ENCODE results near the gene PDE5A. TPM values are rescaled to one million over a fixed set of nuclear protein-coding genes. Genes with fewer than 3 reads are reported as not detected.

Gene PDE5A
- polyA plus RNA-seq, 2 donors, result 1.8 to 4.3 TPM

GRCh38 chr4:119570401-119570800 is 58.2 kb downstream of the PDE5A start:
- Histone ChIP-seq H3K4me1 (ENCODE audit: control insufficient read depth in 2 of 2, insufficient read depth in 2 of 2, low read length in 1 of 2) (no peaks in the 10 kb centered on the region), H3K4me3 (ENCODE audit: low read depth in 1 of 2, low read length in 2 of 2) (no peak overlapping the region), H3K27ac (ENCODE audit: low read depth in 2 of 2, low read length in 1 of 2) (no peak overlapping the region), H3K9me3 (ENCODE audit: control insufficient read depth in 2 of 2, insufficient read depth in 1 of 2, low read depth in 1 of 2, low read length in 1 of 2) (no peaks in the 10 kb centered on the region), H3K27me3 (ENCODE audit: control insufficient read depth in 1 of 2, insufficient read depth in 2 of 2, low read length in 2 of 2) (no peaks in the 10 kb centered on the region), H3K36me3 (ENCODE audit: control insufficient read depth in 2 of 2, insufficient read depth in 2 of 2, low read length in 1 of 2) (no peaks in the 10 kb centered on the region)
- 63% methylated on average over 5 of the region's 5 CpGs for WGBS, 2 donors

- H3K27me3 ChIP-seq (ENCODE audit: control insufficient read depth in 1 of 2, insufficient read depth in 2 of 2, low read length in 2 of 2), result no peaks in the 10 kb centered on the region
- H3K36me3 ChIP-seq (ENCODE audit: control insufficient read depth in 2 of 2, insufficient read depth in 2 of 2, low read length in 1 of 2), result no peaks in the 10 kb centered on the region
- H3K9me3 ChIP-seq (ENCODE audit: control insufficient read depth in 2 of 2, insufficient read depth in 1 of 2, low read depth in 1 of 2, low read length in 1 of 2), result no peaks in the 10 kb centered on the region
- H3K27ac ChIP-seq (ENCODE audit: low read depth in 2 of 2, low read length in 1 of 2), result no peak overlapping the region
- H3K4me3 ChIP-seq (ENCODE audit: low read depth in 1 of 2, low read length in 2 of 2), result no peak overlapping the region
- no peaks in the 10 kb centered on the region for H3K4me1 ChIP-seq (ENCODE audit: control insufficient read depth in 2 of 2, insufficient read depth in 2 of 2, low read length in 1 of 2)
Observed at GRCh38 chr4:119564106-119564505, 64.5 kb downstream of the PDE5A start.

- Histone ChIP-seq H3K4me1 (ENCODE audit: control insufficient read depth in 2 of 2, insufficient read depth in 2 of 2, low read length in 1 of 2) (no peaks in the 10 kb centered on the region), H3K36me3 (ENCODE audit: control insufficient read depth in 2 of 2, insufficient read depth in 2 of 2, low read length in 1 of 2) (no peaks in the 10 kb centered on the region)
Observed at GRCh38 chr4:119559044-119559647, 69.5 kb downstream of the PDE5A start.

GRCh38 chr4:119550857-119551532 is 77.6 kb downstream of the PDE5A start:
- H3K4me1 ChIP-seq (ENCODE audit: control insufficient read depth in 2 of 2, insufficient read depth in 2 of 2, low read length in 1 of 2), result no peaks in the 10 kb centered on the region
- H3K36me3 ChIP-seq (ENCODE audit: control insufficient read depth in 2 of 2, insufficient read depth in 2 of 2, low read length in 1 of 2), result no peaks in the 10 kb centered on the region
- 82 to 88% methylated on average over 2 of the region's 2 CpGs for WGBS, 2 donors
- no peaks in the 10 kb centered on the region for H3K9me3 ChIP-seq (ENCODE audit: control insufficient read depth in 2 of 2, insufficient read depth in 1 of 2, low read depth in 1 of 2, low read length in 1 of 2)
- no peaks in the 10 kb centered on the region for H3K27me3 ChIP-seq (ENCODE audit: control insufficient read depth in 1 of 2, insufficient read depth in 2 of 2, low read length in 2 of 2)
- H3K27ac ChIP-seq (ENCODE audit: low read depth in 2 of 2, low read length in 1 of 2), result no peak overlapping the region
- no peak overlapping the region for H3K4me3 ChIP-seq (ENCODE audit: low read depth in 1 of 2, low read length in 2 of 2)

More at GRCh38 chr4:119559044-119559647, 69.5 kb downstream of the PDE5A start:
- H3K27ac ChIP-seq (ENCODE audit: low read depth in 2 of 2, low read length in 1 of 2), result no peak overlapping the region
- no peak overlapping the region for H3K4me3 ChIP-seq (ENCODE audit: low read depth in 1 of 2, low read length in 2 of 2)
- H3K27me3 ChIP-seq (ENCODE audit: control insufficient read depth in 1 of 2, insufficient read depth in 2 of 2, low read length in 2 of 2), result no peaks in the 10 kb centered on the region
- no peaks in the 10 kb centered on the region for H3K9me3 ChIP-seq (ENCODE audit: control insufficient read depth in 2 of 2, insufficient read depth in 1 of 2, low read depth in 1 of 2, low read length in 1 of 2)

- Histone ChIP-seq H3K36me3 (ENCODE audit: control insufficient read depth in 2 of 2, insufficient read depth in 2 of 2, low read length in 1 of 2) (no peaks in the 10 kb centered on the region), H3K4me3 (ENCODE audit: low read depth in 1 of 2, low read length in 2 of 2) (no peak overlapping the region), H3K9me3 (ENCODE audit: control insufficient read depth in 2 of 2, insufficient read depth in 1 of 2, low read depth in 1 of 2, low read length in 1 of 2) (no peaks in the 10 kb centered on the region), H3K27ac (ENCODE audit: low read depth in 2 of 2, low read length in 1 of 2) (no peak overlapping the region), H3K27me3 (ENCODE audit: control insufficient read depth in 1 of 2, insufficient read depth in 2 of 2, low read length in 2 of 2) (no peaks in the 10 kb centered on the region), H3K4me1 (ENCODE audit: control insufficient read depth in 2 of 2, insufficient read depth in 2 of 2, low read length in 1 of 2) (no peaks in the 10 kb centered on the region)
- 78 to 79% methylated on average over 3 of the region's 3 CpGs for WGBS, 2 donors
Observed at GRCh38 chr4:119549639-119550038, 79.0 kb downstream of the PDE5A start.

- WGBS, 2 donors, result 66 to 71% methylated on average over 4 of the region's 4 CpGs
- H3K36me3 ChIP-seq (ENCODE audit: control insufficient read depth in 2 of 2, insufficient read depth in 2 of 2, low read length in 1 of 2), result no peaks in the 10 kb centered on the region
- H3K27ac ChIP-seq (ENCODE audit: low read depth in 2 of 2, low read length in 1 of 2), result no peak overlapping the region
- H3K27me3 ChIP-seq (ENCODE audit: control insufficient read depth in 1 of 2, insufficient read depth in 2 of 2, low read length in 2 of 2), result no peaks in the 10 kb centered on the region
- H3K9me3 ChIP-seq (ENCODE audit: control insufficient read depth in 2 of 2, insufficient read depth in 1 of 2, low read depth in 1 of 2, low read length in 1 of 2), result no peaks in the 10 kb centered on the region
- no peaks in the 10 kb centered on the region for H3K4me1 ChIP-seq (ENCODE audit: control insufficient read depth in 2 of 2, insufficient read depth in 2 of 2, low read length in 1 of 2)
- H3K4me3 ChIP-seq (ENCODE audit: low read depth in 1 of 2, low read length in 2 of 2), result no peak overlapping the region
Observed at GRCh38 chr4:119543779-119544178, 84.8 kb downstream of the PDE5A start.

GRCh38 chr4:119543187-119543586 is 85.4 kb downstream of the PDE5A start:
- Histone ChIP-seq H3K9me3 (ENCODE audit: control insufficient read depth in 2 of 2, insufficient read depth in 1 of 2, low read depth in 1 of 2, low read length in 1 of 2) (no peaks in the 10 kb centered on the region), H3K36me3 (ENCODE audit: control insufficient read depth in 2 of 2, insufficient read depth in 2 of 2, low read length in 1 of 2) (no peaks in the 10 kb centered on the region), H3K27ac (ENCODE audit: low read depth in 2 of 2, low read length in 1 of 2) (no peak overlapping the region), H3K4me3 (ENCODE audit: low read depth in 1 of 2, low read length in 2 of 2) (no peak overlapping the region), H3K4me1 (ENCODE audit: control insufficient read depth in 2 of 2, insufficient read depth in 2 of 2, low read length in 1 of 2) (no peaks in the 10 kb centered on the region), H3K27me3 (ENCODE audit: control insufficient read depth in 1 of 2, insufficient read depth in 2 of 2, low read length in 2 of 2) (no peaks in the 10 kb centered on the region)
- WGBS, 2 donors, result 83 to 96% methylated on average over 1 of the region's 1 CpG

GRCh38 chr4:119540249-119540648 is 88.4 kb downstream of the PDE5A start:
- Histone ChIP-seq H3K27ac (ENCODE audit: low read depth in 2 of 2, low read length in 1 of 2) (no peak overlapping the region), H3K4me3 (ENCODE audit: low read depth in 1 of 2, low read length in 2 of 2) (no peak overlapping the region), H3K4me1 (ENCODE audit: control insufficient read depth in 2 of 2, insufficient read depth in 2 of 2, low read length in 1 of 2) (no peaks in the 10 kb centered on the region), H3K27me3 (ENCODE audit: control insufficient read depth in 1 of 2, insufficient read depth in 2 of 2, low read length in 2 of 2) (no peaks in the 10 kb centered on the region), H3K9me3 (ENCODE audit: control insufficient read depth in 2 of 2, insufficient read depth in 1 of 2, low read depth in 1 of 2, low read length in 1 of 2) (no peaks in the 10 kb centered on the region), H3K36me3 (ENCODE audit: control insufficient read depth in 2 of 2, insufficient read depth in 2 of 2, low read length in 1 of 2) (no peaks in the 10 kb centered on the region)
- 65 to 70% methylated on average over 1 of the region's 1 CpG for WGBS, 2 donors

GRCh38 chr4:119537586-119537985 is 91.0 kb downstream of the PDE5A start:
- Histone ChIP-seq H3K4me1 (ENCODE audit: control insufficient read depth in 2 of 2, insufficient read depth in 2 of 2, low read length in 1 of 2) (no peaks in the 10 kb centered on the region), H3K27ac (ENCODE audit: low read depth in 2 of 2, low read length in 1 of 2) (no peak overlapping the region), H3K9me3 (ENCODE audit: control insufficient read depth in 2 of 2, insufficient read depth in 1 of 2, low read depth in 1 of 2, low read length in 1 of 2) (no peaks in the 10 kb centered on the region), H3K36me3 (ENCODE audit: control insufficient read depth in 2 of 2, insufficient read depth in 2 of 2, low read length in 1 of 2) (peaks cover 0 to 2% of the 10 kb centered on the region in 2 donors), H3K4me3 (ENCODE audit: low read depth in 1 of 2, low read length in 2 of 2) (no peak overlapping the region), H3K27me3 (ENCODE audit: control insufficient read depth in 1 of 2, insufficient read depth in 2 of 2, low read length in 2 of 2) (no peaks in the 10 kb centered on the region)
- 89 to 97% methylated on average over 1 of the region's 1 CpG for WGBS, 2 donors
